ENCODE data around the gene PSMD5. TPM values are rescaled to one million over a fixed set of nuclear protein-coding genes. Genes with fewer than 3 reads are reported as not detected.

PSMD5 gene
- total RNA-seq, 1 donor from 2014 or later, result 56.1 TPM

- Mint-ChIP-seq H3K4me3 (no peak overlapping the region), H3K27ac (no peak overlapping the region), H3K9me3 (no peaks in the 10 kb centered on the region), H3K36me3 (peaks cover 31% of the 10 kb centered on the region), H3K27me3 (ENCODE audit: low read depth) (no peaks in the 10 kb centered on the region), H3K4me1 (no peaks in the 10 kb centered on the region)
- no peak for TF ChIP-seq CTCF (IDR thresholded peaks at IDR 0.05; ENCODE audit: unreplicated experiment)
- DNase-seq (ENCODE audit: low spot score in 2 of 2, unreplicated experiment in 2 of 2), result no peak
These were observed 66.9 kb downstream of the PSMD5 start for GRCh38 chr9:120775859-120776258.

- no peaks in the 10 kb centered on the region for H3K9me3 Mint-ChIP-seq
- no peak overlapping the region for H3K27ac Mint-ChIP-seq
- peaks cover 37% of the 10 kb centered on the region for H3K36me3 Mint-ChIP-seq
- no peaks in the 10 kb centered on the region for H3K4me1 Mint-ChIP-seq
- no peaks in the 10 kb centered on the region for H3K27me3 Mint-ChIP-seq (ENCODE audit: low read depth)
- no peak overlapping the region for H3K4me3 Mint-ChIP-seq
- no peak for DNase-seq (ENCODE audit: low spot score in 2 of 2, unreplicated experiment in 2 of 2)
- peak; percentile 22 for TF ChIP-seq CTCF (IDR thresholded peaks at IDR 0.05; ENCODE audit: unreplicated experiment)
These were observed 68.0 kb downstream of the PSMD5 start for GRCh38 chr9:120774719-120775118.

GRCh38 chr9:120773256-120773655 lies 69.5 kb downstream of the PSMD5 start:
- TF ChIP-seq CTCF (IDR thresholded peaks at IDR 0.05; ENCODE audit: unreplicated experiment), result no peak

GRCh38 chr9:120770931-120771330 lies 71.8 kb downstream of the PSMD5 start:
- no peak for TF ChIP-seq CTCF (IDR thresholded peaks at IDR 0.05; ENCODE audit: unreplicated experiment)
- H3K4me1 Mint-ChIP-seq, result no peaks in the 10 kb centered on the region
- H3K27ac Mint-ChIP-seq, result no peak overlapping the region
- H3K36me3 Mint-ChIP-seq, result peaks cover 30% of the 10 kb centered on the region
- DNase-seq (ENCODE audit: low spot score in 2 of 2, unreplicated experiment in 2 of 2), result no peak
- H3K27me3 Mint-ChIP-seq (ENCODE audit: low read depth), result no peaks in the 10 kb centered on the region
- no peak overlapping the region for H3K4me3 Mint-ChIP-seq
- no peaks in the 10 kb centered on the region for H3K9me3 Mint-ChIP-seq

More at GRCh38 chr9:120773256-120773655, 69.5 kb downstream of the PSMD5 start:
- H3K4me3 Mint-ChIP-seq, result no peak overlapping the region
- no peak overlapping the region for H3K27ac Mint-ChIP-seq
- H3K36me3 Mint-ChIP-seq, result peaks cover 37% of the 10 kb centered on the region
- no peaks in the 10 kb centered on the region for H3K9me3 Mint-ChIP-seq
- no peaks in the 10 kb centered on the region for H3K27me3 Mint-ChIP-seq (ENCODE audit: low read depth)
- DNase-seq (ENCODE audit: low spot score in 2 of 2, unreplicated experiment in 2 of 2), result no peak
- H3K4me1 Mint-ChIP-seq, result no peaks in the 10 kb centered on the region

GRCh38 chr9:120768886-120769285 lies 73.8 kb downstream of the PSMD5 start:
- Mint-ChIP-seq H3K4me3 (no peak overlapping the region), H3K27ac (no peak overlapping the region), H3K4me1 (no peaks in the 10 kb centered on the region), H3K36me3 (peaks cover 32% of the 10 kb centered on the region), H3K9me3 (no peaks in the 10 kb centered on the region), H3K27me3 (ENCODE audit: low read depth) (no peaks in the 10 kb centered on the region)
- DNase-seq (ENCODE audit: low spot score in 2 of 2, unreplicated experiment in 2 of 2), result no peak
- no peak for TF ChIP-seq CTCF (IDR thresholded peaks at IDR 0.05; ENCODE audit: unreplicated experiment)

- H3K4me3 Mint-ChIP-seq, result no peak overlapping the region
These were observed 74.5 kb downstream of the PSMD5 start for GRCh38 chr9:120768247-120768646.

More at GRCh38 chr9:120768247-120768646, 74.5 kb downstream of the PSMD5 start:
- no peak overlapping the region for H3K27ac Mint-ChIP-seq
- H3K36me3 Mint-ChIP-seq, result peaks cover 32% of the 10 kb centered on the region
- no peaks in the 10 kb centered on the region for H3K27me3 Mint-ChIP-seq (ENCODE audit: low read depth)
- no peak for DNase-seq (ENCODE audit: low spot score in 2 of 2, unreplicated experiment in 2 of 2)
- TF ChIP-seq CTCF (IDR thresholded peaks at IDR 0.05; ENCODE audit: unreplicated experiment), result no peak
- H3K4me1 Mint-ChIP-seq, result no peaks in the 10 kb centered on the region
- no peaks in the 10 kb centered on the region for H3K9me3 Mint-ChIP-seq

Measured in mesothelial cell of epicardium (in vitro differentiated cells).